ENCODE results near the gene JAK1. TPM values are rescaled to one million over a fixed set of nuclear protein-coding genes. Genes with fewer than 3 reads are reported as not detected.

JAK1 gene
- total and polyA plus RNA-seq, 7 donors: 33.7 to 137 (median 101) TPM

DNA sequence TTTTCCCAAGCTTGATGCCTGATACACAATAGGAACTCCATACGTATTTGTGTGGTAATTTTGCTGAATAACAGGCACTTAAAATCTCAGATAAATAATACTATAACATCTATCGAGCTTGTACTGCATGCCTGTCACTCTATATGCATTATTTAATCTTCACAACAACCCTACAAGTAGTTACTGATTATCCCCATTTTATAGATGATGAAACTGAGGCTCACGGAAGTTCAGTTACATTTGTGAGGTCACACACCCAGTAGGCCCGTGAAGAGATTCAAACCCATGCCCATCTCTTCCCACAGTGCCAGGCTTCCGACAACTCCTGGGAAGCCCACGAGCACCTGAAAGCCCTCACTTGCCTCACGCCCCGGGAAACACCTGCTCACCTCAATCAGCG is 122.7 kb downstream of the JAK1 start:
- H3K27ac ChIP-seq: no peak overlapping the region
- no peaks in the 10 kb centered on the region for H3K27me3 ChIP-seq (ENCODE audit: insufficient read depth in 3 of 3, low read length in 2 of 3)
- TF ChIP-seq, protein P1, sequence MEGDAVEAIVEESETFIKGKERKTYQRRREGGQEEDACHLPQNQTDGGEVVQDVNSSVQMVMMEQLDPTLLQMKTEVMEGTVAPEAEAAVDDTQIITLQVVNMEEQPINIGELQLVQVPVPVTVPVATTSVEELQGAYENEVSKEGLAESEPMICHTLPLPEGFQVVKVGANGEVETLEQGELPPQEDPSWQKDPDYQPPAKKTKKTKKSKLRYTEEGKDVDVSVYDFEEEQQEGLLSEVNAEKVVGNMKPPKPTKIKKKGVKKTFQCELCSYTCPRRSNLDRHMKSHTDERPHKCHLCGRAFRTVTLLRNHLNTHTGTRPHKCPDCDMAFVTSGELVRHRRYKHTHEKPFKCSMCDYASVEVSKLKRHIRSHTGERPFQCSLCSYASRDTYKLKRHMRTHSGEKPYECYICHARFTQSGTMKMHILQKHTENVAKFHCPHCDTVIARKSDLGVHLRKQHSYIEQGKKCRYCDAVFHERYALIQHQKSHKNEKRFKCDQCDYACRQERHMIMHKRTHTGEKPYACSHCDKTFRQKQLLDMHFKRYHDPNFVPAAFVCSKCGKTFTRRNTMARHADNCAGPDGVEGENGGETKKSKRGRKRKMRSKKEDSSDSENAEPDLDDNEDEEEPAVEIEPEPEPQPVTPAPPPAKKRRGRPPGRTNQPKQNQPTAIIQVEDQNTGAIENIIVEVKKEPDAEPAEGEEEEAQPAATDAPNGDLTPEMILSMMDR (IDR thresholded peaks at IDR 0.05): no peak
- H3K36me3 ChIP-seq (ENCODE audit: insufficient read depth in 1 of 2, low read depth in 1 of 2): peaks cover 6 to 88% of the 10 kb centered on the region in 2 donors
- DNase-seq (no peak), ATAC-seq (no peak)
- no peak overlapping the region for H3K4me3 ChIP-seq
- no peaks in the 10 kb centered on the region for H3K9me3 ChIP-seq
- peaks cover 19% of the 10 kb centered on the region for H3K4me1 ChIP-seq
- intact Hi-C loops (cut with DNase I): loop anchor here in 1 of 2 donors (5.0 kb wide), 1 partner anchor 124 kb away; the partner anchor contains the start of gene JAK1
- 83 to 93% (median 91%) methylated on average over 9 of the region's 9 CpGs for WGBS, 3 donors

DNA sequence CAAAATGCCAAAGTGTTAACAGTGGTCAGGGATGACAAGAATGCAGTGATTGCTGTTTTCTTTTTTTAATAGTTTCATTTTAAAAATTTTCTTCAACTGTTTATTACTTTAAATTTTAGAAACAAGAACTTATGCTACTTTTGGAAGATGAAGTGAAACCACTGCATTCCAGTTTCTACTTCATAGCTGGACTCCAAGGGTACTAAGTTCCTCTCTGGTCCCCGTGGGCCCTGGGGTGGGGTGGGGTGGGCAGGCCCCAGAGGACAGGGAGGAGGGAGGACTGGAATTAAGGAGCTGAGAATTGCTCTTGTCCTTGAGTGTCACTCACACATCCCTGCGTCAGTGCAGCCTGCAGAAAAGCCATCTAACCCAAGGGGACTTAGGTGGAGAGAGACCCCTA is 124.1 kb downstream of the JAK1 start:
- intact Hi-C loops (cut with DNase I): loop anchor here in 1 of 2 donors (5.0 kb wide), 1 partner anchor 125 kb away; the partner anchor contains the start of gene JAK1
- Histone ChIP-seq H3K27ac (peak overlapping the region; percentile 30), H3K9me3 (no peaks in the 10 kb centered on the region), H3K4me3 (no peak overlapping the region), H3K4me1 (peaks cover 19% of the 10 kb centered on the region), H3K27me3 (ENCODE audit: insufficient read depth in 3 of 3, low read length in 2 of 3) (no peaks in the 10 kb centered on the region), H3K36me3 (ENCODE audit: insufficient read depth in 1 of 2, low read depth in 1 of 2) (peaks cover 7 to 88% of the 10 kb centered on the region in 2 donors)
- ATAC-seq: no peak
- 52 to 83% (median 56%) methylated on average over 2 of the region's 2 CpGs for WGBS, 3 donors
- TF ChIP-seq, protein P1 (IDR thresholded peaks at IDR 0.05): no peak
- DNase-seq: no peak

DNA sequence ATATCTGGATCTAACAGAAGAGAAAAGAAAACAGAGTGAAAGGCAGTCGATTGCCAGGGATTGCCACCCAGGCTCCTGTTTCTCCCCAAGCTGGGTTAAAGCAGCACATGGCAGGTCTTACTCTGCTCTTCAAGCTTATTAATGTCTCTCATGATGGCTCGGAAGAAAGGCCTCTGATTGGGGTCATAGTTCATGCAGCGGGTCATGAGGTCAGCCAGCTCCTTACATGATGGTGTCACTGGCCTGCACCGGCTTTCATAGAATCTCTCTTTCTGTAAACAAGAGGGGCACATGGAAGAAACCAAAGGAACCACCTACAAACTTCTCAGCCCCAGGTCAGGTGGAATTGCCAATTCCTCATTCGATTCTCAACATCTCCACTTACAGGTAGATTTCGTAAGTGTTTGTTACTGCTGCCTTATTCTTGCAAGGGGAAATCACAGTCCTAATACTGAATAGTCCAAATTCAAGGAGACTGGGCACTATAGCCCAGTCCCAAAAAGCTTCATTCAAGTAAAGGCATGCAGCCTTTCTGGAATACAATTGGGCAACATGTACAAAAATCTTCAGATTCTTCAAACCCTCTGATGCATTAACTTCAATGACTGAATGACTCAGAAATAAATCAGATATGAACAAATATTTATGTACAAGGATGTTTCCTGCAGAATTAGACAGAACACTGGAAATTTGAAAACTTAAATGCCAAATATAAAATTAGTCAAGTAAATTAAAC is 124.9 kb downstream of the JAK1 start:
- Histone ChIP-seq H3K36me3 (ENCODE audit: insufficient read depth in 1 of 2, low read depth in 1 of 2) (peaks cover 10 to 88% of the 10 kb centered on the region in 2 donors), H3K27ac (peak overlapping the region; percentile 91)
- TF ChIP-seq, protein P1 (IDR thresholded peaks at IDR 0.05): no peak

DNA sequence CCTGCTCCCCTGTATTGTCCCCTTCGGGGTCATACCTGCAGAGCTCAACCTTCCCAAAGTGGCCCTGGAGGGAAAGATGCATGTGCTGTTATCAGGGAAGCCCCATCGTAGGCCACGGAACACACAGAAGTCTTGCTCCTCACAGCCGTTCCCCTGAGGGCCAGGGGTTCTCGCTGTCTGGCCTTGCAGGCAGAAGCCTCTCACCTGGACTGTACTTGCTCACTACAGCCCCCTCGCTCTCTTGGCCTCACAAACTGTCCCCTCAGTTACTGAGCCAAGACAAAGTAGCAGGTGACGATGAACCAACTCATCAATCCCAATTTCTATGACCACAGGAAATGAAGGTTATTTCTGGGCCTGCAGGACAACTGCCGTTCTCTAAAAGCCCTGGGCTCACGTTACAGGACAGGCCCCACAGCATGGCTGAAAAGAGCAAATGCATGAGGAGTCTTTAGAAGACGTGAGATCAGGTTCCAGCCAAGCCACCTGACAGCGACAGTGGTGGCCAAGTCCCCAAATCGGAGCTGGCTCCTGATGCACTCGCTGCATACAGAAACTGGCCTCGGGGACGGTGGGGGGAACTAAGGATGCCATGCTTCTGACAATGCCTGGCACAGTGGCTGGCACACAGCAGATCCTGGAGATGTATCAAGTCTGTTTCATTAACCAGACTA is 126.5 kb downstream of the JAK1 start:
- H3K36me3 ChIP-seq (ENCODE audit: insufficient read depth in 1 of 2, low read depth in 1 of 2): peaks cover 15 to 88% of the 10 kb centered on the region in 2 donors
- intact Hi-C loops (cut with DNase I): loop anchor here in 1 of 2 donors (5.0 to 10.0 kb wide), 2 partner anchors 127 to 365 kb away; partner anchors contain the start of genes CACHD1 and JAK1
- H3K9me3 ChIP-seq: no peaks in the 10 kb centered on the region
- ATAC-seq (peak; percentile 94 to 96 (median 94)), DNase-seq (peak; percentile 69 to 90)
- peaks cover 19% of the 10 kb centered on the region for H3K4me1 ChIP-seq
- TF ChIP-seq, protein P1 (IDR thresholded peaks at IDR 0.05): no peak
- peak overlapping the region; percentile 6 for H3K4me3 ChIP-seq
- no peaks in the 10 kb centered on the region for H3K27me3 ChIP-seq (ENCODE audit: insufficient read depth in 3 of 3, low read length in 2 of 3)
- 39 to 57% (median 40%) methylated on average over 15 of the region's 15 CpGs for WGBS, 3 donors
- H3K27ac ChIP-seq: peak overlapping the region; percentile 91

More for the DNA sequence above, 124.9 kb downstream of the JAK1 start:
- ATAC-seq (no peak), DNase-seq (no peak)
- no peaks in the 10 kb centered on the region for H3K27me3 ChIP-seq (ENCODE audit: insufficient read depth in 3 of 3, low read length in 2 of 3)
- peaks cover 19% of the 10 kb centered on the region for H3K4me1 ChIP-seq
- WGBS, 3 donors: 65 to 72% (median 65%) methylated on average over 6 of the region's 6 CpGs
- no peaks in the 10 kb centered on the region for H3K9me3 ChIP-seq
- H3K4me3 ChIP-seq: no peak overlapping the region
- intact Hi-C loops (cut with DNase I): loop anchor here in 1 of 2 donors (5.0 kb wide), 1 partner anchor 126 kb away; the partner anchor contains the start of gene JAK1

Data from psoas muscle (tissue), 8 donors.